BLaER1 treated with 17β-estradiol and CSF1 and Interleukin-3, amounts not matched to agents 10 nM and 100 nM (cell line): ENCODE measurements around the gene FOXRED2.
"Not testable (repeated sequence)": the region's sequence is repeated elsewhere in the genome, so short reads cannot be mapped to it uniquely, and the experiment has no call there.

Experiments
- H3K27ac ChIP-seq, 11 experiments: shearing (Covaris generic); formaldehyde crosslinking; 2 replicates each; pipeline ENCODE4 v1.8.1; 2022
- H3K27me3 ChIP-seq, 11 experiments: shearing (Covaris generic); formaldehyde crosslinking; 2 replicates each; pipeline ENCODE4 v1.8.1; 2022
- H3K36me3 ChIP-seq, 11 experiments: shearing (Covaris generic); formaldehyde crosslinking; 2 replicates each; pipeline ENCODE4 v1.8.1; 2022
- H3K4me1 ChIP-seq, 10 experiments: shearing (Covaris generic); formaldehyde crosslinking; 2 replicates each; pipeline ENCODE4 v1.8.1; 2022
- H3K4me2 ChIP-seq, 11 experiments: shearing (Covaris generic); formaldehyde crosslinking; 2 replicates each; pipeline ENCODE4 v1.8.1; 2022
- H3K4me3 ChIP-seq, 10 experiments: shearing (Covaris generic); formaldehyde crosslinking; 2 replicates each; pipeline ENCODE4 v1.8.1; 2022
- H3K9ac ChIP-seq, 11 experiments: shearing (Covaris generic); formaldehyde crosslinking; 2 replicates each; pipeline ENCODE4 v1.8.1; 2022
- H3K9me3 ChIP-seq, 11 experiments: shearing (Covaris generic); formaldehyde crosslinking; replicated peaks in 1 of 11; 2 replicates each; pipeline ENCODE4 v1.8.1; 2022
- H4K20me1 ChIP-seq, 11 experiments: shearing (Covaris generic); formaldehyde crosslinking; 2 replicates each; pipeline ENCODE4 v1.8.1; 2022
- Cebpa-rat ChIP-seq, 11 experiments: shearing (Covaris generic); IDR thresholded peaks; 2 replicates each; pipeline ENCODE4 v1.8.1; 2022

FOXRED2 gene

DNA sequence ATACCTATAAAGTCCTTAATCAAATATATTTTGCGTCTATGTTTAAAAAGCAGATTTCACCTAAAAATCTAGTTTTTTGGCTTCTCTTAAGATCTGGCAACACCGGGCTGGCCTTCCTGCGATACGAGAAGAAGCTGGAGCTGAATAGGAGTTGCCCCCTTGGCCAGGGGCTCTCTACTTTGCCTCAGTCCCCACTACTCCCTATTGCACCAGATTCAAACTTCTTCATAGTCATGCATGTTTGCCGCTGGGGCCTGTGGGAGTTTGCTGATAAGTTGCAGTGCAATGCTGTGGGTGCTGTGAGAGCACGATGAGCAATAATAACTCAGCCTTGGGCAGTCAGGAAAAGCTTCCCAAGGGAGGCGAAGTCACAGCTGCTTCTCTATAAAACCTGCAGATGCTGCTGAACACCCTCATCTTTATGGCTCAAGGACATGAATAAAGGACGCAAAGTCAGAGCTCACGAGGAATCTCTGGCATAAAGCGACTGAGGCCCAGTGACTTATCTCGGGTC is 37.3 kb upstream of the FOXRED2 start:
- 0 out of 22 replicates have a peak, but pooled peaks of 1 of the 11 experiments have one; percentile 9 for TF ChIP-seq Cebpa-rat (IDR thresholded peaks at IDR 0.05)
- Histone ChIP-seq H3K9ac (peak overlapping the region in 2 of 11 experiments; percentile 4 to 14; a peak in 2 of 22 replicates), H3K27ac (no peak overlapping the region), H3K27me3 (no peaks in the 10 kb centered on the region), H3K9me3 (no peaks in the 10 kb centered on the region), H3K4me2 (peak overlapping the region in 8 of 11 experiments; percentile 5 to 68 (median 37); a peak in 14 of 22 replicates), H3K4me3 (no peak overlapping the region), H4K20me1 (no peaks in the 10 kb centered on the region), H3K36me3 (no peaks in the 10 kb centered on the region), H3K4me1 (peaks cover 8 to 64% (median 28%) of the 10 kb centered on the region in 10 experiments)

DNA sequence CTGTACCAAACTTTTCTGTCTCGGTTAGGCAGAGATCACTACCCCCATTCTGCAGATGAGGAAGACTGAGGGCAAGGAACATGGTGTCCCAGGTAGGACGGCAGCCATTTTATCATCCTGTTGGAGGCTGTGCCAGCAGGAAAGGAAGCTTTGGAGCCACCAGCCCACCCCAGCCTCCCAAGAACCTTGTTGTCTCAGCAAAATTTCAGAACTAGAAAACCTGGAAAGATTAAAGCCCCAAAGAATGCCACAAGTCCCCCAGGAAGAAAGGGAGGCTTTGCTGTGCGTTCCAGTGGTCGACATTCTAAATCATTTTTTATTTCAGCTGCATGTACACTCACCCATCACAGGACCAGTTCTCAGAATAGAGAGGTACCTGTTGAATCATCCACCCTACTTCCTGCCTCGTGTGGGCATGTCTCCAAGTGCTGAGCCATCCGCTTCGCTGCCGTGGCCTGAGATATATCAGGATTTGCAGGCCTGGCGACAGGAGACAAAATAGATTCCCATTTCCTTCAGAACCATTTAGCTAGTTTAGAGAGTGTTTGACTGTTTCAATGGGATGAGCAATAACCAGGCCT is 35.1 kb upstream of the FOXRED2 start:
- no peak overlapping the region; a peak in 1 of 22 replicates for H3K9ac ChIP-seq
- no peaks in the 10 kb centered on the region for H4K20me1 ChIP-seq
- no peak overlapping the region for H3K27ac ChIP-seq
- no peak for TF ChIP-seq Cebpa-rat (IDR thresholded peaks at IDR 0.05)
- no peaks in the 10 kb centered on the region for H3K36me3 ChIP-seq
- H3K4me1 ChIP-seq: peaks cover 0 to 45% (median 20%) of the 10 kb centered on the region in 10 experiments; a peak in 17 of 20 replicates
- H3K4me3 ChIP-seq: no peak overlapping the region
- no peaks in the 10 kb centered on the region for H3K27me3 ChIP-seq
- peak overlapping the region in 5 of 11 experiments; percentile 16 to 60 (median 35); a peak in 7 of 22 replicates for H3K4me2 ChIP-seq
- H3K9me3 ChIP-seq: no peaks in the 10 kb centered on the region

DNA sequence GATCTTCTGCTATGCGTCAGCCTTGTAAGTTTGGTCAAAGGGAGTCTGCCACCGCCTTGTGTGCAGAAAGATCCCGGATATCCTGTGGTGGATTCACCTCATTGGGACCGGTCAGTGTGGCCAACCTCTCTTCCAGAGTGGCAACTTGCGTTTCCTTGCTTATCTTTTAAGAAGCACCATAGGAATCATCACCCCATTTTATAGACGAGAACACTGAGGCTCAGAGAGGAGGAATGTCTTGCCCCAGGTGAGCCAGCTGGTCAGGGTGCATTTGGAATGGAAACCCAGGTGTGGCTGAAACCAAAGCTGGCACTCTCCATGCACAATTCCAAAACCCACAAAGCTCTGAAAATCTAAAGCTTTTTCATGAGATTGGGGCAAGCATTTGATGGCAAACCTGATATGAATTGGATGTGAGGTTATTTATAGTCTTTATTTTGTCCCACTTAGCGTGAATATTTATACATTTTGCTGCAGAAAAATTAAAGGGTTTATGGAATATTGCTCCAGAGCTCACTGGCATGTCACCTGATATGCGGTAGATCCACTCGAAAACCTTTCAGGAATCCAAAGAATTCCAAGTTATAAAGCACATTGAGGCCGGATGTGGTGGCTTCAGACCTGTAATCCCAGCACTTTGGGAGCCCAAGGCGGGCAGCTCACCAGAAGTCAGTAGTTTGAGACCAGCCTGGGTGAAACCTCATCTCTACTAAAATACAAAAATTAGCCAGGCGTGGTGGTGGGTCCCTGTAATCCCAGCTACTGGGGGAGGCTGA is 34.2 kb upstream of the FOXRED2 start:
- no peaks in the 10 kb centered on the region for H4K20me1 ChIP-seq
- H3K4me3 ChIP-seq: no peak overlapping the region
- TF ChIP-seq Cebpa-rat (IDR thresholded peaks at IDR 0.05): no peak
- H3K4me1 ChIP-seq: peaks cover 0 to 39% (median 19%) of the 10 kb centered on the region in 10 experiments; a peak in 17 of 20 replicates
- no peak overlapping the region for H3K27ac ChIP-seq
- no peaks in the 10 kb centered on the region for H3K27me3 ChIP-seq
- H3K4me2 ChIP-seq: no peak overlapping the region
- H3K9ac ChIP-seq: no peak overlapping the region
- no peaks in the 10 kb centered on the region for H3K36me3 ChIP-seq
- H3K9me3 ChIP-seq: no peaks in the 10 kb centered on the region

DNA sequence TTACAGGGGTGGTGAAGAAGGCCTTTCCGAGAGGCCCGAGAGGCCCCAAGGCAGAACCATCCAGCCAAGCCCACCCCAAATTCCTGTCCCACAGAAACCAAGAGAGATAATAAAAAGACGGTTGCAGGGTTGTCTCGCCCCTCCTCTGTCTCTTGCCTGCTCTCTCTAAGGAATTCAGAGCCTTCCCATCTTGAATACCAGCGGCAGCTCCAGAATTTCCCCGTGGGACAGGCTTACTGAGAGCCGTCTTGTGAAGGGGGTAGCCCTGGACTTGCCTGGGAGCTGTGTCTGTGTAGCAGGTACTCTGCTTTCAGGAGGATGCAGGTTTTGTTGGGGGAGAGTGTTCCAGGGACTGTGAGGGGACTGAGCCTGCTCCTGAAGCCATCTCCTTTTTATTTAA is 31.7 kb upstream of the FOXRED2 start:
- Histone ChIP-seq H4K20me1 (no peaks in the 10 kb centered on the region), H3K4me3 (no peak overlapping the region), H3K4me1 (peaks cover 0 to 19% (median 3%) of the 10 kb centered on the region in 10 experiments; a peak in 9 of 20 replicates), H3K27me3 (no peaks in the 10 kb centered on the region), H3K9ac (no peak overlapping the region), H3K9me3 (peaks cover 0 to 13% (median 7%) of the 10 kb centered on the region in 11 experiments; a peak in 14 of 22 replicates), H3K27ac (no peak overlapping the region), H3K4me2 (no peak overlapping the region), H3K36me3 (no peaks in the 10 kb centered on the region)
- TF ChIP-seq Cebpa-rat (IDR thresholded peaks at IDR 0.05): no peak

DNA sequence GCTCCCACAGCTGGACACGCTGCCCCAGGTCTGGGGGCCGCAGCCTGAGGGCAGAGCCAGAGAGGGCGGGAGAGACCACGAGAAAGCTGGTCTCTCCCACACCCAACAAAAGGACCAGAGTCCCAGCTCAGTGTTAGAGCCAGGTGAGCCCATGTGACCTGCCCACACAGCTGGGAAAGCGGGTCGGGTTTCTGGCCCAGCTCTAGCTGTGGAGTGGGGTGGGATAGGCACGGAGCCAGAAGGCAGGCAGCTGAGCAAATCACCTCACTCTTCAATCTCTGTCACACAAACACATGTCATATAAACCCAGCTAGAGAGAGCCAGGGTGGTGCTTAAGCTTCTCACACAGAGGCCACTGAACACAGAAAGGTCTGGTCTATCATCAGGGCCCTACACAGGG is 29.9 kb upstream of the FOXRED2 start:
- H4K20me1 ChIP-seq: no peaks in the 10 kb centered on the region
- H3K27me3 ChIP-seq: no peaks in the 10 kb centered on the region
- peaks cover 0 to 17% (median 8%) of the 10 kb centered on the region in 11 experiments; a peak in 14 of 22 replicates for H3K9me3 ChIP-seq
- H3K4me1 ChIP-seq: peaks cover 0 to 6% (median 0%) of the 10 kb centered on the region in 10 experiments; a peak in 7 of 20 replicates
- no peak overlapping the region for H3K9ac ChIP-seq
- no peak overlapping the region for H3K4me3 ChIP-seq
- no peak for TF ChIP-seq Cebpa-rat (IDR thresholded peaks at IDR 0.05)
- H3K36me3 ChIP-seq: no peaks in the 10 kb centered on the region
- H3K4me2 ChIP-seq: no peak overlapping the region
- H3K27ac ChIP-seq: no peak overlapping the region

DNA sequence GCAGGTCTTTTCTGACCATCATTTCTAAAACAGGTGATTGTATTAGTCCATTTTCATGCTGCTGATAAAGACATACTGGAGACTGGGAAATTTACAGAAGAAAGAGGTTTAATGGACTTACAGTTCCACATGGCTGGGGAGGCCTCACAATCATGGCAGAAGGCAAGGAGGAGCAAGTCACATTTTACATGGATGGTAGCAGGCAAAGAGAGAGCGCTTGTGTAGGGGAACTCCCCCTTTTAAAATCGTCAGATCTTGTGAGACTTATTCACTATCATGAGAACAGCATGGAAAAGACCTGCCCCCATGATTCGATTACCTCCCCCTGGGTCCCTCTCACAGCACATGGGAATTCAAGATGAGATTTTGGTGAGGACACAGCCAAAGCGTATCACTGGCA is 26.5 kb upstream of the FOXRED2 start:
- H4K20me1 ChIP-seq, H3K4me1 ChIP-seq, H3K9ac ChIP-seq, H3K27ac ChIP-seq, H3K4me3 ChIP-seq, H3K36me3 ChIP-seq, H3K4me2 ChIP-seq, H3K27me3 ChIP-seq: not testable (repeated sequence)
- peaks cover 0 to 17% (median 8%) of the 10 kb centered on the region in 11 experiments; a peak in 14 of 22 replicates for H3K9me3 ChIP-seq

DNA sequence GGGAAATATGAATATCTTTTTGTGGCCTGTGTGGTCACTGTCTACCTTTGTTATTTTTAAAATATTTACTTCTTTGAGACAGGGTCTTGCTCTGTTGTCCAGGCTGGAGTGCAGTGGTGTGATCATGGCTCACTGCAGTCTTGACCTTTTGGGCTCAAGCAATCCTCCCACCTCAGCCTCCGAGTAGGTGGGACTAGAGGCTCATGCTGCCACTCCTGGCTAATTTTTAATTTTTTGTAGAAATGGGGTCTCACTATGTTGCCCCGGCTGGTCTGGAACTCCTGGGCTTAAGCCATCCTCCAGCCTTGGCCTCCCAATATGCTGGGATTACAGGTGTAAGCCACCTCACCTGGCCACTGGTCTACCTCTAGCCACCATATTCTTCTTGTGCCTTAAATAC is 25.6 kb upstream of the FOXRED2 start:
- TF ChIP-seq Cebpa-rat (IDR thresholded peaks at IDR 0.05): no peak

DNA sequence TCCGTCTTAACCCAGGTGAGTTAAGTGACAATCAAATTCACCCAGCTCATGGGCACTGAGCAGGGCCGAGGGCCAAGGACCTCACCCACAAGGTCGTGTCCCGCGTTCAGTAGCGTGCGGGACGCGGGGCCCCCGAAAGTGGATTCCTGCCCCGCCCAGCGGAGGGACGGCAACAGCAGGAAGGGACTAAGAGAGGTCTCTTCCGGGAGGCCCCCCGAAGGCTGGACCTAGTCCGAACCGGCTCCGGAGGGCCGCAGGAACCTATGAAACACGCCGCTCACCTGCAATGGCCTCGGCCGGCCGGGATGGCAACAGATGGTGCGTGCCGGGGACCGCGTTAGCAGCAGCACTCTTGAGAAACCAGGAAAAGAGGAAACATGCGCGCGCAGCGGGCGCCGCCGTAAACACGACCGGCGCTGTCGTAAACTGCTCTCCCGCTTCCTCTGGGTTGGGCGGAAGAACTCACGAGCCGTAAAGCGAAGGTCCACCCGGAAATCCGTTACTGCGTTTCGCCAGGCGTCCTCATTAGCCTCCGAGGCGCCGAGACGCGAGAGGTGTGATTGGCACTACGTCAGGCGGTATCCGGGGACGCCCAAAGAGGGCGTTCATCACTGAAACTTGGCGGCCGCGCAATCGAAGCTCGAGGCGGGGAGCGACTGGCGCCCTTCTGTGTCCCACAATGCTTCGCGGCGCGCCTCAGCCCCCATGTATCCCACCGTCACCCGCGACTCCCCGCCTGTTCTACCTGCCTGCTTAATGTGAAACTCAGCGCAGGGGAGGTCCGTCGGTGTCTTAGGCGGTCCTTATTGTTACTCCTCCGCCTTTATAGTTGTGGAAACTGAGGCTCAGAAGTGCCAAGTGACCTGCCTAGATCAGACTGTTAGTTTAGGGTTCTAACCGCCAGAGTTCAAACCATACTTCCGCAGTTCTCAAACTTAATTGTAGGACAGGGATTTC is 22.2 kb upstream of the FOXRED2 start, which contains the start of gene EIF3D:
Gene EIF3D, minus strand, starts transcription at position 372 of the 957 bp plus-strand sequence. CDS start 3,045 bp downstream, outside the sequence.
- H3K4me3 ChIP-seq: peak within 1 kb of the TSS; percentile 72 to 94 (median 84)
- peaks cover 29 to 40% (median 37%) of the 10 kb centered on the region in 11 experiments for H3K36me3 ChIP-seq
- peak within 1 kb of the TSS; percentile 91 to 96 (median 93) for H3K9ac ChIP-seq
- H3K9me3 ChIP-seq: peaks cover 0 to 10% (median 0%) of the 10 kb centered on the region in 11 experiments; a peak in 4 of 22 replicates
- H3K27me3 ChIP-seq: no peaks in the 10 kb centered on the region
- no peak for TF ChIP-seq Cebpa-rat (IDR thresholded peaks at IDR 0.05)
- H3K4me1 ChIP-seq: peaks cover 21 to 32% (median 23%) of the 10 kb centered on the region in 10 experiments
- H3K27ac ChIP-seq: peak within 1 kb of the TSS; percentile 87 to 96 (median 92)
- H3K4me2 ChIP-seq: peak within 1 kb of the TSS; percentile 89 to 99 (median 97)
- peaks cover 30 to 43% (median 41%) of the 10 kb centered on the region in 11 experiments; a peak in 20 of 22 replicates for H4K20me1 ChIP-seq

More for the DNA sequence above, 25.6 kb upstream of the FOXRED2 start:
- no peak overlapping the region for H3K4me2 ChIP-seq
- H3K27me3 ChIP-seq: no peaks in the 10 kb centered on the region
- peaks cover 0 to 6% (median 3%) of the 10 kb centered on the region in 11 experiments; a peak in 9 of 22 replicates for H3K36me3 ChIP-seq
- no peak overlapping the region for H3K9ac ChIP-seq
- no peak overlapping the region for H3K27ac ChIP-seq
- H3K4me3 ChIP-seq: no peak overlapping the region
- H4K20me1 ChIP-seq: peaks cover 3 to 9% (median 7%) of the 10 kb centered on the region in 11 experiments; a peak in 17 of 22 replicates
- H3K9me3 ChIP-seq: peaks cover 0 to 17% (median 8%) of the 10 kb centered on the region in 11 experiments; a peak in 14 of 22 replicates
- peaks cover 12 to 15% (median 14%) of the 10 kb centered on the region in 10 experiments for H3K4me1 ChIP-seq
